H1 (cell line): ENCODE data around the gene ATP1A3. TPM values are rescaled to one million over a fixed set of nuclear protein-coding genes. Genes with fewer than 3 reads are reported as not detected.

Experiments used
- CTCF ChIA-PET: fragments of 300-600 bp; sonication (Branson Sonifier 250); formaldehyde crosslinking; loops from one replicate; lab custom pipeline; 2021; ENCODE audit not compliant: partially characterized antibody; lab: Charles Lee
- POLR2A ChIA-PET: fragments of 300-600 bp; sonication (Branson Sonifier 250); formaldehyde crosslinking; loops from one replicate; lab custom pipeline; 2021; ENCODE audit warnings: inconsistent platforms; ENCODE audit not compliant: partially characterized antibody; lab: Charles Lee
- DNase-seq, 2 experiments: peaks; one replicate each; pipeline versions ENCODE4 v3.0.0 to v3.0.0-alpha.2; 2010 to 2022; ENCODE audit warnings: low spot score in 2 of 2, low read depth in 1 of 2, mixed read lengths in 1 of 2
- FAIRE-seq: peaks from 2 replicates; lab custom pipeline; 2011; peaks lifted over from hg19 to GRCh38; lab: Jason Lieb, UNC
- H2AFZ ChIP-seq: 2 replicates; pipeline ENCODE4 v1.8.1; 2012; ENCODE audit warnings: low read length, inconsistent platforms
- H2AK5ac ChIP-seq: 2 replicates; pipeline ENCODE4 v1.6.1; 2013; ENCODE audit warnings: low read depth, low read length
- H2BK120ac ChIP-seq: replicated peaks from 2 replicates; pipeline ENCODE3; 2013; ENCODE audit warnings: low read depth, low read length, inconsistent platforms
- H2BK12ac ChIP-seq: 2 replicates; pipeline ENCODE4 v1.6.1; 2013; ENCODE audit warnings: low read depth, low read length
- H2BK15ac ChIP-seq: 2 replicates; pipeline ENCODE4 v1.6.1; 2013; ENCODE audit warnings: low read length
- H2BK20ac ChIP-seq: 2 replicates; pipeline ENCODE4 v1.6.1; 2013; ENCODE audit warnings: low read length
- H2BK5ac ChIP-seq: 2 replicates; pipeline ENCODE4 v1.6.1; 2013; ENCODE audit warnings: low read depth, low read length
- H3K14ac ChIP-seq: 2 replicates; pipeline ENCODE4 v1.6.1; 2013; ENCODE audit warnings: inconsistent platforms; ENCODE audit not compliant: insufficient read length
- H3K18ac ChIP-seq: 2 replicates; pipeline ENCODE4 v1.6.1; 2013; ENCODE audit warnings: low read length; ENCODE audit errors: extremely low read depth
- H3K23ac ChIP-seq: 2 replicates; pipeline ENCODE4 v1.6.1; 2013; ENCODE audit warnings: inconsistent platforms; ENCODE audit not compliant: insufficient read length
- H3K23me2 ChIP-seq: 2 replicates; pipeline ENCODE4 v1.6.1; 2013; ENCODE audit warnings: low read depth, low read length
- H3K27ac ChIP-seq: 2 replicates; pipeline ENCODE4 v1.6.1; 2011; ENCODE audit warnings: low read depth, low read length, inconsistent platforms
- H3K27me3 ChIP-seq, 4 experiments: replicated peaks in 1 of 4; 1 replicate in 1 of 4; 2 replicates in 3 of 4; pipeline versions ENCODE4 v1.6.1 to v1.8.1; 2011 to 2013; ENCODE audit warnings: low read length in 3 of 4, mild to moderate bottlenecking in 3 of 4, inconsistent platforms in 2 of 4, mixed read lengths in 2 of 4, moderate library complexity in 1 of 4; ENCODE audit not compliant: control insufficient read depth in 3 of 4, insufficient read depth in 3 of 4; ENCODE audit errors: extremely low read depth in 1 of 4
- H3K36me3 ChIP-seq, 4 experiments: 2 replicates each; pipeline versions ENCODE4 v1.6.1 to v1.8.1; 2011 to 2013; ENCODE audit warnings: mild to moderate bottlenecking in 4 of 4, low read length in 3 of 4, moderate library complexity in 2 of 4, control low read depth in 1 of 4, inconsistent platforms in 1 of 4; ENCODE audit not compliant: insufficient read depth in 4 of 4, control insufficient read depth in 2 of 4
- H3K4ac ChIP-seq: replicated peaks from 2 replicates; pipeline ENCODE3; 2013; ENCODE audit warnings: low read length, low read depth, mixed read lengths, inconsistent platforms; ENCODE audit not compliant: insufficient read length
- H3K4me1 ChIP-seq, 4 experiments: replicated peaks in 1 of 4; 1 replicate in 1 of 4; 2 replicates in 3 of 4; pipeline versions ENCODE4 v1.6.1 to v1.8.1; 2011 to 2013; ENCODE audit warnings: low read length in 3 of 4, inconsistent platforms in 2 of 4, mixed read lengths in 1 of 4; ENCODE audit not compliant: insufficient read depth in 4 of 4, control insufficient read depth in 3 of 4
- H3K4me2 ChIP-seq, 2 experiments: 2 replicates each; pipeline versions ENCODE4 v1.6.1 to v1.8.1; 2011 to 2013; ENCODE audit warnings: low read depth in 2 of 2, low read length in 2 of 2, control low read depth in 1 of 2, inconsistent platforms in 1 of 2, mild to moderate bottlenecking in 1 of 2; ENCODE audit not compliant: insufficient read depth in 1 of 2
- H3K4me3 ChIP-seq, 4 experiments: fragments of 200-600, 300-600 bp in 1 of 4; sonication (generic), shearing (Covaris generic), sonication (Bioruptor Twin) in 1 of 4; 2 replicates each; pipeline versions ENCODE4 v1.5.1 to v1.8.1; 2011 to 2016; ENCODE audit warnings: low read length in 4 of 4, low read depth in 3 of 4, control low read depth in 2 of 4, inconsistent platforms in 2 of 4, mild to moderate bottlenecking in 2 of 4, mixed read lengths in 1 of 4, moderate library complexity in 1 of 4; ENCODE audit not compliant: insufficient read depth in 2 of 4; ENCODE audit errors: extremely low read depth in 1 of 4
- H3K56ac ChIP-seq: replicated peaks from 2 replicates; pipeline ENCODE3; 2013; ENCODE audit warnings: low read depth, mild to moderate bottlenecking, mixed read lengths, low read length, inconsistent platforms; ENCODE audit not compliant: insufficient read length
- H3K79me1 ChIP-seq: 2 replicates; pipeline ENCODE4 v1.6.1; 2013; ENCODE audit warnings: low read depth, low read length, control low read depth
- H3K79me2 ChIP-seq, 2 experiments: 2 replicates each; pipeline versions ENCODE4 v1.6.1 to v1.8.1; 2012 to 2013; ENCODE audit warnings: low read length in 2 of 2, mild to moderate bottlenecking in 2 of 2, inconsistent platforms in 1 of 2; ENCODE audit not compliant: insufficient read depth in 2 of 2, control insufficient read depth in 1 of 2
- H3K9ac ChIP-seq, 4 experiments: replicated peaks in 1 of 4; 1 replicate in 1 of 4; 2 replicates in 3 of 4; pipeline versions ENCODE4 v1.6.1 to v1.8.1; 2011 to 2013; ENCODE audit warnings: low read depth in 3 of 4, low read length in 3 of 4, control low read depth in 2 of 4, mild to moderate bottlenecking in 2 of 4, moderate library complexity in 2 of 4, inconsistent platforms in 1 of 4; ENCODE audit errors: extremely low read depth in 1 of 4
- H3K9me3 ChIP-seq, 2 experiments: 2 replicates each; pipeline versions ENCODE4 v1.6.1 to v1.8.1; 2012 to 2013; ENCODE audit warnings: mild to moderate bottlenecking in 2 of 2, moderate library complexity in 2 of 2, control low read depth in 1 of 2, inconsistent platforms in 1 of 2, low read depth in 1 of 2, low read length in 1 of 2, mixed read lengths in 1 of 2; ENCODE audit not compliant: insufficient read depth in 2 of 2
- H4K20me1 ChIP-seq, 2 experiments: replicated peaks in 1 of 2; 2 replicates each; pipeline versions ENCODE3 to v1.8.1; 2011 to 2013; ENCODE audit warnings: inconsistent platforms in 2 of 2, low read length in 2 of 2, mild to moderate bottlenecking in 1 of 2; ENCODE audit not compliant: insufficient read depth in 2 of 2, control insufficient read depth in 1 of 2
- H4K5ac ChIP-seq: 2 replicates; pipeline ENCODE4 v1.6.1; 2013; ENCODE audit warnings: low read length, low read depth, mixed read lengths, inconsistent platforms; ENCODE audit not compliant: insufficient read length
- H4K8ac ChIP-seq: 2 replicates; pipeline ENCODE4 v1.8.0; 2013; ENCODE audit warnings: mild to moderate bottlenecking, moderate library complexity, low read length, inconsistent platforms; ENCODE audit not compliant: insufficient read depth; ENCODE audit errors: extremely low read depth
- H4K91ac ChIP-seq: replicated peaks from 2 replicates; pipeline ENCODE3; 2013; ENCODE audit warnings: low read length, mixed read lengths, inconsistent platforms; ENCODE audit not compliant: insufficient read length
- CTCF ChIP-seq, 3 experiments: IDR thresholded peaks; 1 replicate in 2 of 3; 2 replicates in 1 of 3; pipeline versions ENCODE4 v1.5.1 to v1.6.1; 2011; ENCODE audit warnings: low read length in 3 of 3, mild to moderate bottlenecking in 3 of 3, inconsistent platforms in 2 of 3, low read depth in 1 of 3, moderate library complexity in 1 of 3; ENCODE audit not compliant: insufficient read depth in 1 of 3; ENCODE audit errors: control extremely low read depth in 1 of 3
- HDAC2 ChIP-seq, 2 experiments: fragments of 300-600 bp in 1 of 2; sonication (generic) in 1 of 2; IDR thresholded peaks; 2 replicates each; pipeline ENCODE4 v1.6.1; 2011 to 2012; ENCODE audit warnings: low read depth in 2 of 2, low read length in 2 of 2, mild to moderate bottlenecking in 2 of 2, moderate library complexity in 2 of 2, borderline replicate concordance in 1 of 2, inconsistent platforms in 1 of 2
- POLR2AphosphoS5 ChIP-seq: IDR thresholded peaks from 2 replicates; pipeline ENCODE4 v1.6.1; 2011; ENCODE audit warnings: low read depth, low read length
- SIX5 ChIP-seq: IDR thresholded peaks from 2 replicates; pipeline ENCODE4 v1.6.1; 2011; ENCODE audit warnings: mild to moderate bottlenecking, low read depth, low read length
- WGBS, 2 experiments: shearing (Covaris generic) in 1 of 2; methylation state at CpG; one replicate each; pipeline versions ENCODE4 v1.1.6 to v1.1.7; 2013 to 2015; ENCODE audit warnings: low lambda C conversion rate in 2 of 2, mixed read lengths in 2 of 2, inconsistent platforms in 1 of 2, low coverage in 1 of 2, missing lambda C conversion rate in 1 of 2; ENCODE audit not compliant: insufficient replicate concordance in 2 of 2, insufficient coverage in 1 of 2, insufficient read length in 1 of 2; ENCODE audit errors: extremely low coverage in 1 of 2, missing lambda C conversion rate in 1 of 2; 5-methylcytosine and 5-hydroxymethylcytosine counted together
- polyA plus RNA-seq, 7 experiments: library from polyadenylated mRNA; depleted of rRNA in 3 of 7; stranded (reverse) in 5 of 7; unstranded in 2 of 7; fragments of >200 nt in 5 of 7; fragments of 200-250 nt in 2 of 7; gene quantifications; 1 replicate in 5 of 7; 2 replicates in 1 of 7; 4 replicates in 1 of 7; pipeline versions ENCODE4 v1.2.1 to v1.2.3, GENCODE V29; 2011 to 2013; ENCODE audit warnings: missing spikeins in 2 of 7, mixed read lengths in 2 of 7
- total RNA-seq: library from RNA; stranded (reverse); fragmentation: NEBNext Ultra II Directional; extraction: Animal tissue kit (Norgen Biotek cat#: 25700); gene quantifications from 2 replicates; pipeline ENCODE4 v1.2.1, GENCODE V29; 2021

The ATP1A3 gene
- total and polyA plus RNA-seq, 2 of the 8 experiments (the other 6 are each of a cell fraction or from before 2014, with no cell fraction given): 11.1 to 41.2 TPM

GRCh38 chr19:41944336-41944735 lies 49.7 kb downstream of the ATP1A3 start:
- ChIA-PET POLR2A (interaction anchor here (2.0 to 5.4 kb wide), 2 partner anchors 72 to 80 kb away, joined by 8 to 26 read pairs; no protein-coding TSS in a partner anchor), CTCF (interaction anchor here (1.3 to 8.0 kb wide), 7 partner anchors 7 to 71 kb away, joined by 3 to 51 read pairs (median 9); no protein-coding TSS in a partner anchor)
- TF ChIP-seq HDAC2 (IDR thresholded peaks at IDR 0.05; ENCODE audit: borderline replicate concordance in 1 of 2, low read depth in 2 of 2, low read length in 2 of 2): no peak
- TF ChIP-seq CTCF (IDR thresholded peaks at IDR 0.05; ENCODE audit: control extremely low read depth in 1 of 3, insufficient read depth in 1 of 3, low read depth in 1 of 3, low read length in 3 of 3): no peak
- TF ChIP-seq SIX5: no peak
- TF ChIP-seq POLR2AphosphoS5: no peak
- H3K4me2 ChIP-seq: no peak overlapping the region
- no peak overlapping the region for H3K9ac ChIP-seq
- no peak overlapping the region for H3K18ac ChIP-seq
- H2BK5ac ChIP-seq: no peak overlapping the region
- H3K27me3 ChIP-seq: peaks cover 9 to 21% (median 19%) of the 10 kb centered on the region in 4 experiments
- H3K4ac ChIP-seq: no peak overlapping the region
- H2BK12ac ChIP-seq: no peak overlapping the region
- no peaks in the 10 kb centered on the region for H3K79me2 ChIP-seq
- 83% methylated on average over 2 of the region's 2 CpGs; no CpG with 5 or more reads in 1 of the 2 experiments for WGBS, 2 experiments
- H3K56ac ChIP-seq: no peak overlapping the region
- no peaks in the 10 kb centered on the region for H3K79me1 ChIP-seq
- no peak for FAIRE-seq
- H4K20me1 ChIP-seq: no peaks in the 10 kb centered on the region
- H4K8ac ChIP-seq: no peak overlapping the region; the same call in 1 of the 2 replicates
- no peaks in the 10 kb centered on the region for H3K36me3 ChIP-seq
- no peaks in the 10 kb centered on the region for H3K9me3 ChIP-seq
- no peak overlapping the region for H3K14ac ChIP-seq
- H2BK15ac ChIP-seq: no peak overlapping the region
- H2BK20ac ChIP-seq: no peak overlapping the region
- H3K23ac ChIP-seq: no peak overlapping the region
- H2AFZ ChIP-seq: no peak overlapping the region
- no peak overlapping the region for H3K4me3 ChIP-seq
- no peaks in the 10 kb centered on the region; a peak in 2 of 7 replicates for H3K4me1 ChIP-seq
- no peak overlapping the region for H2AK5ac ChIP-seq
- no peak overlapping the region for H3K27ac ChIP-seq
- no peak overlapping the region for H2BK120ac ChIP-seq
- DNase-seq: no peak
- H4K5ac ChIP-seq: no peak overlapping the region
- H4K91ac ChIP-seq: no peak overlapping the region
- peaks cover 9% of the 10 kb centered on the region; the same call in 1 of the 2 replicates for H3K23me2 ChIP-seq
